HG03045 (cell line): ENCODE measurements around the gene LARGE2.
A peak's percentile ranks its signal among the peaks of the same experiment; 100 is the strongest.
"Not testable (repeated sequence)": the region's sequence is repeated elsewhere in the genome, so short reads cannot be mapped to it uniquely, and the experiment has no call there.

Experiments
- ATAC-seq: cut with Tn5 transposase; IDR thresholded peaks from one replicate; pipeline ENCODE4 v1.9.1; 2021; ENCODE audit warnings: mild to moderate bottlenecking, moderate library complexity; ENCODE audit not compliant: unreplicated experiment

Gene LARGE2

DNA sequence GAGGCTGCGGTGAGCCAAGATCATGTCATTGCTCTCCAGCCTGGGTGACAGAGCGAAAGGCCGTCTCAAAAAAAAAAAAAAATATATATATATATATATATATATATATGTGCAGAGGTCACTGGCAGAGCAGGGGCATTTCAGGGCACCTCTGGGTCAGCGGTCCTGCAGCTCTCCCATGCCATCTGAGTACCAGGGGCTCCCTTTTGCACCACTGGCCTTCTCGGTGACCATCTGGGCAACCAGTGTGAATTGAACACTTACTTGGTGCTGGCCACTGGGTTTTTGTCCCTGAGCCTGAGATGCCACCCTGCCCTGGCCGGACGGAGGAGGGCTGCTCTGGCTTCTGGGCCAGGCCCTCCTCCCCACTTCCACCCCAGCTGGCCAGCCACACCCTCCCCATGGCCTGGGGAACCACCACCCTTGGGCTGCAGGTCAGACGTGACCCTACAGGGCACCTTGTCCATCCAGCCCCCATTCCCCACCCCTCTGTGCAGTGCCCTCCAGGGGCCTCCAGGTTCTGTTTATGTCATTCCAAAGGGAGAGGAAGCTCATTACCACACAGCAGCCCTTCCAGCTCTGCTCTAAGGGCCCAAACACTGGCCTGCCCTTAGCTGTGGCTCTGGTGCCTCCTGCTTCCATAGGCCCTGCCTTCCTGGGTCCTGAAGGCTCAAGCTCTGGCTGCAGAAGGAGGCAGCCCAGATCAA lies 26.8 kb upstream of the LARGE2 start:
- no peak for ATAC-seq

DNA sequence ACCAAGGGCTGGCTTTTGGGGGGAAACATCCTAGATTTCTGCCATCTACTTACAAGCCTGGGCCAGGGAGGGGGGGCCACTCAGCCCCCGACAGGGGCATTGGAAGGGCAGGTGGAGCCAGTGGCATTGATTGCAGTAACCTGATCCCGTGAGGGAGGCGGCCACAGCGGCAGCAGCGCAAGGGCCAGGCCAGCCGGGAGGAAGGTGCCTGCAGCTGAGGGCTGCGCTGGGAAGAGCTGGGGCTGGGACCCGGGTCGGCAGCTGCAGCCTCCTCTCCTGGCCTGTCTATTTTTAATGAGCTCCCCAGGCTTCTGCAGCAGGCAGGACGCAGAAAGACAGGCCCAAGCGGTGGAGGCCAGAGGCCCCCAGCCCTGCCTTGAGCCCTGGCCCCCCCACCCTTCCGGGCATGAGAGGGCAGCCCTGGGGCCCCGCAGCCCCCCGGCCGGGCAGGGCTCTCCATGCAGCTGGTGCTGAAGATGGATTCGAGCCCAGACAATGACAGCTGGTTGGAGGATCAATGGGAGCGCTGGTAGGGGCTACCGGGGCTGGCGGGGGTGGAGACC lies 26.0 kb upstream of the LARGE2 start:
- no peak for ATAC-seq

DNA sequence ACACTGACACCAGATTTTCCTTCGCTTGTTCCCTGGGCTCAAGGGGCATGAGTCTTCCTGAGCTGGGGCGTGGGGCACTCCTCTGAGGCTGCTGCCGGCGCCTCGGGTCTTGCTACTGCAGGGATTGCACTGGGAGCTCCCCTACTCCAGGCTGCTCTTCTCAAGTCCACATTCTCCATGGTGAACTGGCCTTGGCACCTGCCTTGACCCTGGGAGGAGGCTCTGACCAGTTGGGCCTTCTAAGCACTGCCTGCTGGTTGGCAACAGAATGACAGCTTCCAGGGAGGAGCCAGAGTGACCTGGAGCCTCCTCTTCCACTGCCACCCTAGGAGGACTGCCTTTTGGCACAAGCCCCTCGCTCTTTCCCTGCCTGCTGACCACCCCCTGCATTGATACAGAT lies 24.9 kb upstream of the LARGE2 start:
- ATAC-seq: no peak

DNA sequence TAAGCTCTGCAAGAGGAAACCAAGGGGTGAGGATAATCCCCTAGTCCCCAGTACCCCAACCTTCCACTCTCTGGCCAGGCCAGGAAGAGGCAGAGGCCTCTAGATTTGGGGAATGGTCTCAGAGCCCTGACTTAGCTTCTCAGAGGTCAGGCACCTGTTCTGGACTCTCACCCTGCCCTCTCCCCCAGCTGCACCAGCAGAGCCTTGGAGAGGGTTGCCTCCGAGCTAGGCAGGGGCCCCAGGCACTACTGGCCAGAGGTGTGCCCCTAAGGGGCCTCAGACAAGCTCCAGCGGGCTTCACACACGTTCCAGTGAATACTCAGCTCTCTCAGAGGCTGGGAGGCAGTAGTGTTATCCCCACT lies 23.4 kb upstream of the LARGE2 start:
- ATAC-seq: no peak

- peak; percentile 49 for ATAC-seq
Observed at GRCh38 chr11:45899448-45900174, 22.8 kb upstream of the LARGE2 start.

- ATAC-seq: peak; percentile 10
Observed at GRCh38 chr11:45900175-45900800, 22.2 kb upstream of the LARGE2 start.

DNA sequence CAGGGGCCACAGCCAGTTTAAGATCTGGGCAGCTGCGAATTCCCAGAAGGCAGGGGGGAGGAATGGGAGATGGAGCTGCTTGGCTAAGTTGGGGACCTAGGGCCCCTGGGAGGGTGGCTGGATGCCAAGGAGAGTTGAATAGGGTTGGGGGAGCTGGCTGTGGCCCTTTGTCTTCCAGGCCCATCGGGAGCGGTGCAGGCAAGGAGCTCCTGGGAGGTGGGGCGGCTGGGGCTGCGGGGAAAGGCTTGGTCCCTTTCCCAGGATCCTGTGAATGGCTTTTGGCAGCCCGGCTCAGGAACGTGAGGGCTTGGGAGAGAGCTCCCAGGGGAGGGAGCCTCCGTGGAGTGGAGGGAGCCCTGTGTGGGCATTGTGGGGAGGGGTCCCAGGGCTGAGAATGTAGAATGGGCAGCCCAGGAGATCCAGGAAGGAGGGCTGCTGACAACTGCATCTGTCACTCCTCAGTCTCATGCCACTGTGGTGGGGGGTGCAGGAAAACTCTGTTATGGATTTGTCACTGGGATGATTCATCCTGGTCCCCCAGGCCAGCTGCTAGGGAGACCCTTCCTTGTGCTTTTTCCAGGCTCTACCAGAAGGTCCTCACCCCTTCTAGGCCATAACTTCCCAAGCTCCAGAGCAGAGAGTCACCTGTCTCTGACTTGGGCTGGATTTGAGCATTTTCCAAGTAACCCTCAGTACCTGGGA lies 21.4 kb upstream of the LARGE2 start:
- ATAC-seq: no peak

DNA sequence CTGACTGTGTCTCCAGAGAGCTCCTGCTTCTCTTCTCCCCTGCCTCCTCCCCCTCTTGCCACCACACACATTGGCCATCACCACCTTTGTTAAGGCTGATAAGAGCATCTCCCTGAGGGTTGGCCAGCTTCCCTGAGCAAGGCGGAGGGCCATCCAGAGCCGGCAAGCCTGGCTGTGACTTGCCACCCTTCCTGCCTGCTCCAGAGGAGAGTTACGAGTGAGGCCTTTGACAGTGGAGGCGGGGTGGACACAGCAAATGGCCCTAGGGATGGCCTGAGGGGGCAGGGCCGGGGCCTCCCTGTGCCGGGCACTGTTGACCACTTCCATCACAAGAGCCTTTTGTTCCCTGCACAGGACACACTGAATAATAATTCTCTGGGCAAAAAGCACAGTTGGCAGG lies 20.8 kb upstream of the LARGE2 start:
- ATAC-seq: no peak

GRCh38 chr11:45902452-45903380 lies 19.7 kb upstream of the LARGE2 start:
- ATAC-seq: no peak

- ATAC-seq: no peak
Observed at GRCh38 chr11:45904309-45904915, 18.0 kb upstream of the LARGE2 start.

DNA sequence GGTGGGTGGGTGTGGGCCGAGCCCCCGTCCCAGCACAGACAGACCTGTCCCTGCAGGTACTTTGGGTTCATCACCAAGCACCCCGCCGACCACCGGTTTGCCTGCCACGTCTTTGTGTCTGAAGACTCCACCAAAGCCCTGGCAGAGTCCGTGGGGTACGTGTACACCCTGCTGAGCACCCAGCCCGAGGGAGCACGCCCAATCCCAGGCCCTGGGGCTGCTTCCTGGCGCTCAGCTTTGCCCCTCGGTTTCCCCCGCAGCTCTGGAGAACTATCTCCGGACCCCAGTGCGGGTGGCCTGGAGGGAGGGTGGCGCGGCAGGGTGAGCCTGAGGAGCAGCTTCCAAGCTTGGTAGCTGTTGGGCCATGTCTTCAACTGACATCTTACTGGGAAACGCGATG lies 17.4 kb upstream of the LARGE2 start:
- no peak for ATAC-seq

GRCh38 chr11:45905576-45905975 lies 16.9 kb upstream of the LARGE2 start:
- ATAC-seq: not testable (repeated sequence)

- ATAC-seq: no peak
Observed at GRCh38 chr11:45906096-45906682, 16.3 kb upstream of the LARGE2 start.

DNA sequence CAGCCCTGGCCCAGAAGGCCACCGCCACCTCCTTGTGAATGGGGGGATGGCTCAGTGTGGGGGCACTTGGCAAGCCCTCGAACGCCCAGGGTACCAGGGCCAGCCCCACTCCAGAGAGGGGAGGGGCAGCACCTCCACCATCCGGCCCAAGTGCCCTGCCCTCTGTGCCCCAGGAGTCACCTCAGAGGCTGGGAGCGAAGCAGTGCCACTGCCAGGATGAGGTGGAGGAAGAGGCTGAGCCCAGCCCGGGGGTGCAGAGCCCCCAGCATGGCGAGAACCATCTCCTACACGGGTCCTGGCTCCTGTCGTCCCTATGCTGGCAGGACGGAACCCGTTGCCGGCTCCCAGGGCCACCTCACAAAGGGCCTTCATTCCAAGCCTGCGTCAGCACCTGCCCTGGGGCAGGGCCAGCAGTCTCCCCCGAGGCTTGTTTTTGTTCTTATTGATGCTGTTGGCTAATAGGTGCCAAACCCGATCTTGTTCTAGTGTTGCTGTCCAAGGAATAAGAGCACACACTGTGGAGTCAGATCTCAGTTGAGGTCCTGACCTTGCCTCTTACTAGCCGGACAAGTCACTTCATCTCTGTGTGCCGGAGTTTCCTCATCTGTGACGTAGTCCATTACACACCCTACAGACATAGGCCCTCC lies 15.4 kb upstream of the LARGE2 start, which contains the start of gene FREY1:
TSS of gene FREY1 (minus strand) at position 307 of the 647 bp plus-strand sequence. CDS start at position 281, 26 bp downstream.
- no peak for ATAC-seq

GRCh38 chr11:45907911-45908370 lies 14.5 kb upstream of the LARGE2 start:
- no peak for ATAC-seq

DNA sequence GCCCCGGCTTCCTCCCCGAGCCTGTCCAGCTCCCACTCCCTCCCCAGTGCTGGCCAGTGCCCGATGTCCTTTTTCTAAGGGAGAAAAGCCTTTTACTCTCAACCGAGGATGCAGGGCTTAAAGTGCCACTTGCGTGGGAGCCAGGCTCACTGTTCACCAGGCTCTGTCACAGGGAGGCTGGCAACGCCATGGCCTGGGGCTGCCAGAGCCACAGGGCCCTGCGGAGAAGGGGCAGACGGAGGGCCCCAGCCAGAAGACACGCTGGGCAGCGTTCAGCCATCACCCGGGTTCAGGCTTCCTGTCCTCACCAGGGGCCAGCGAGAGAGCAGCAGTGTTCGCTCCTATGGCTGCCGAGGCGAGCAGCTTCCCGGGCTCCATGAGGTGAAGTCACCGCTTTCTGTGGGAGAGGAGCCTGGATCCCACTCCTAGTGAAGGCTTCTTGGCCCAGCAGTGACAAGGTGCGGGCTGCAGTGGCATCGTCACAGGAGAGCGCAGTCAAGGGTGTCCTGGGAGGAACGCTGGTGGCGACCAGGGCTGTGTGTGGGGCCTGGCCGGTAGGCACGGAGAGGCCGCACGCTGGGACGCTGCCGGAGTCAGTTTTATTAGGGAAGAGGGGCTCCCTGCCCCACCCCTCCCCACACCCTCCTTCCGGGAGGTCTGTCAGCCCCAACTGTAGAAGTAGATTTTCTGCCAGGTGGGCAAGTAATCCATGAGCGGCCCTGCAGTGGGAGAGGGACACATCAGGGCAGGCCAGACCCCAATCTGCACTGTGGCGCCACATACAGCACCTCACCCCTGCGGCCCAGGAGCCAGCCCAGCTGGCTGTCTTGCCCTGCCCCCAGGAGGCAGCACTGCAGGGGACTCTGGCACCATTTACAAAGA lies 12.6 kb upstream of the LARGE2 start:
- no peak for ATAC-seq

GRCh38 chr11:45910623-45911022 lies 11.8 kb upstream of the LARGE2 start:
- ATAC-seq: no peak

- no peak for ATAC-seq
Observed at GRCh38 chr11:45913514-45913913, 8.9 kb upstream of the LARGE2 start.
